ENCODE results near the gene HOXC10.

HOXC10 gene

GRCh38 chr12:53977596-53978445 is 7.1 kb upstream of the HOXC10 start:
- no peak for DNase-seq

- no peak for DNase-seq
Observed at GRCh38 chr12:53978477-53979356, 6.2 kb upstream of the HOXC10 start.

- no peak for DNase-seq
Observed at GRCh38 chr12:53980104-53980801, 4.7 kb upstream of the HOXC10 start.

GRCh38 chr12:53980802-53981496 is 4.0 kb upstream of the HOXC10 start:
- no peak for DNase-seq

DNA sequence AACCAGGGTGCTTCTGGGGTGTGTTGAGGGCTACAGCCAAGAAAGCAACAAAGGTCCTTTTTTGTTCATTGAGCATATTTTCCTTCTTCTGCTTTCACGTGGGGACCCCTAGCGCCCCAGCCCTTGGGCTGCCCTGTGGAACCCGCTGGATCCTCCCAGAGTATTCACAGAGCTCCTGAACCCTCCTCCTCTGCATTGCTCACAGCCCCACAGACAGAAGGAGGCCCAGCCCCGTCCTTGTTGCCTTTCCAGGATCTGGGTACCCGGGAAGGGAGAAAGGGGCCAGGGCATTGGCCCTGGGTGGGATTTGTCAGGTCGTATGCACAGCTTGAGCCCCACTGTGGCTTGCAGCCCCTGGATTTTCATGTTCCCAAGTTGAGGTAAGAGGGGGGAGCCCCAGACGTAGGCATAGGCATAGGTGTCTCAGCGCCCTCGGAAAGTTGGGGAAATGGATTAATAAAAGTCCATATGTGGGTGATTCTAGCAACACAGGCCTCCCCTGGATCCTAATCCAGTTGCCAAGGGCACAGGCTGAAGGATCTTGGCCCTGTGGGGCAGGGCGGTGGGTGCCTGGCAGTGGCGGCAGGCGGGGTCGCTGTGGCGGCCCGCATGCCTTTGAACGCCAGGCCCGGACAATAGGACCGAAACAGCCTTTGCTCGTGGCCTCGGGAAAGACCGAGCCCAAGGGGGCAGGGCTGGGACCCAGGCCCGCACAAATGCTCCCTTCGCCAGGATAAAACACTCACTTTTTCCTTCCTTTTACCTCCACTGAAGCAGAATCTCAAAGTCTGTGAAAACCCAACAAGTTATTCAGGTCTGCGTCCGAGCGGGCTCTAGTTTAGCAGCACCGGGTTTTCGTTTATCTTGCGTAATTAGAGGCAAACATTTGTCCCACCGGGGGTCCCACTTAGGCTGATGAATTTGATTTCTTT is 3.0 kb upstream of the HOXC10 start:
- DNase-seq = no peak

- no peak for DNase-seq
Observed at GRCh38 chr12:53982648-53983567, 2.0 kb upstream of the HOXC10 start.

- DNase-seq = no peak
Observed at GRCh38 chr12:53983568-53983949, 1.4 kb upstream of the HOXC10 start.

- no peak for DNase-seq
Observed at GRCh38 chr12:53983950-53984572, 885 bp upstream of the HOXC10 start.

- DNase-seq = no peak
Observed at GRCh38 chr12:53985692-53985993, 697 bp downstream of the HOXC10 start.

GRCh38 chr12:53985994-53986685 is 1.2 kb downstream of the HOXC10 start:
- DNase-seq = no peak

DNA sequence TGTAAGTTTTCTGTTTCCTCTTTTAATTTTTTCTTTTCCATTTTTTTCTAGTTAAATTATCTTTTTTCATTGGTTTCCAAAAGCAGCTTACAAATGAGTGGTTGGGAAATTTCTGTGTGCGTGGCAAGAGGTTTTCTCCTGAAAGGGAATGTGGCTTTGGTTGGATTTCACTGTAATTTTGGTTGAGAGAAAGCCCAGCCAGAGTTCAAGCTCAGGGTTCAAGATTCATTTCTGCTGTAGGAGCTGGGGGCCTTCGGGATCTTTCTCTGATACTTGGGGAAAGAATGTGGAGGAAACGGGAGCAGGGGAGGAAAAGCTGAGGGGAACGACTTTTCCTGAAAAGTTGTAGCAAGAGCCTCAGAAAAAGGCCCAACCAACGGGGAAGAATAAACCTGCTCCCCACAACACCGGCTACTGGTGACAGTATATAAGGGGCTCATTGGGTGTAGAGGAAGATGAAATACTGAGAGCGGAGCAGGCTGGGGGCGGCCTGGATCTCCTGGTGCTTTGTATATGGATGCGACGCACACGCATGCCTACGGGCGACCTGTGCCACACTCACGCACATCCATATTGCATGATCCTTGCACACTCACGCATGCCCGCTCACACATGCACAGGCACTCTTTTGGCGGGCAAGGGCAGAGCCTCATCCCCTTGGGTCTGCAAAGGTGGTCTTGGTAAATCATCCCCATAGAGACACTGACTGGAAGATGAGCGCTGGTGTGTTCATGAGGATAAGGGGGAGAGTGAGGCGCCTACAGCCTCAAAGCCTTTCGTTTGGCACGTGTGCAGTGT is 1.9 kb downstream of the HOXC10 start:
- DNase-seq = no peak

- DNase-seq = no peak
Observed at GRCh38 chr12:53987787-53988230, 2.9 kb downstream of the HOXC10 start.

- DNase-seq = no peak
Observed at GRCh38 chr12:53988541-53989226, 3.7 kb downstream of the HOXC10 start.

GRCh38 chr12:53989227-53990113 is 4.5 kb downstream of the HOXC10 start:
- no peak for DNase-seq

DNA sequence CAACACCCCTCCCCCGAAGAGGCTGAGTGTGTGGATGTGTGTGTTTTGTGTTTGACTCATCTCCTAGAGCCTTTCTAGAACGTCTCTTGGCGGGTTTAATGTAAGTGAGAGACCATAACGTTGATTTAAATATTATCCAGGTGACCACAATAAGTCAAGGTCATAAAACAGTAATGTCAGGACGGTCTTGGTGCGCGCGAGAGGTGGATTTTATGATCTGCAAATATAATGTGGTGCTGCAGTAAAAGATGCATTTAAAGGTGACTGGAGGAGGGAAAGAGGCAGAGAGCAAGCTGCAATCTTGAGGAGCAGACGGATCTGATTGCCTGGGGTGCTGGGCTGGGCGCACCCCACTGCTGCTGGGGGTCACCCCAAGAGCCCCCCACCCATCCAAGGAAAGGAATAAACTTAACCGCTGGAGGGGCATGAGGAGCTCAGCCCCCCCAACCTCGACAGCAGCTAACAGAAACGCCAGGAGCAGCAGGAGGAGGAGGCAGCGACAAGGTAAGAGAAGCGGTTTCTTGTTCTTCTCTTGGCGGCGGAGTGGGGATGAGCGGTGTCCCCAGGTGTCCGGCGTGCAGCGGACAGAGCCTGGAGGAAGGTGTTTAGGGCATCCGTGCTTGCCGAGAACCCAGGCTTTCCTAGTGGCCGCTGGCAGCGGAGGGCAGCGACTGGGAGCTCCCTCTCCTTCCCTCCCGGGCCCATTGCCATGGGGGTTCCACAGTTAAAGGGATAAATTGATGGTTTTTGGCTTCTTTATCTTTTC is 5.5 kb downstream of the HOXC10 start:
- no peak for DNase-seq

DNA sequence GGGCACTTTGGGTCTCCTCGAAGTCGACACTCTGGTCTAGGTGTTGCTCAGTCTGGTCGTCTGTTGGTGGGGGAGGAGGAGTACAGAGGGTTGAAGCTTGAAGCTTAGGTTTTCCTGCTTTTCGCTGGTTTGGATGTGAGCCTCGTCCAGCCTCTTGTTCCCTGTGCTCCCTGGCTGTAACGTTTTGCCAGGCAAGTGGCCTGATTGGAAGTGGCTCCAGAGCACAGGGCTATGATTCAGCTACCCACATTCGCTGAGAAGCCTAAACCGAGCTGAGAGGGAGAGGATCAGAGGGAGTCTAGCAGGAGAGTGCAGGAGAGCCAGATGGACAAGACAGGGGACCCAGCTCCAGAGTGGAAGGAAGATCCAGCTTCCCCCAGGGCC is 6.1 kb downstream of the HOXC10 start:
- no peak for DNase-seq
